Sigmoid colon (tissue), 7 donors: ENCODE results near the gene HCN4. TPM values are rescaled to one million over a fixed set of nuclear protein-coding genes. Genes with fewer than 3 reads are reported as not detected.

Experiments used
- DNase-seq: peaks from one replicate; pipeline ENCODE4 v3.0.0-alpha.2; 2019
- H3K27ac ChIP-seq, 4 donors: fragments of 200-600 bp; sonication (generic); one replicate each; pipeline ENCODE4 v1.5.1; 2016 to 2019; ENCODE audit warnings: mild to moderate bottlenecking in 1 of 4
- H3K27me3 ChIP-seq, 3 donors: fragments of 200-600 bp; sonication (generic); one replicate each; pipeline ENCODE4 v1.5.1; 2019; ENCODE audit warnings: mild to moderate bottlenecking in 1 of 3
- H3K36me3 ChIP-seq, 4 donors: fragments of 200-600 bp; sonication (generic); one replicate each; pipeline ENCODE4 v1.5.1; 2016 to 2019
- H3K4me1 ChIP-seq, 4 donors: fragments of 200-600 bp; sonication (generic); one replicate each; pipeline ENCODE4 v1.5.1; 2017 to 2019
- H3K4me3 ChIP-seq, 4 donors: fragments of 200-600 bp; sonication (generic); one replicate each; pipeline ENCODE4 v1.5.1; 2017 to 2019; ENCODE audit warnings: mild to moderate bottlenecking in 2 of 4, moderate library complexity in 1 of 4
- H3K9me3 ChIP-seq, 4 donors: fragments of 200-600 bp in 3 of 4; sonication (generic) in 3 of 4; one replicate each; pipeline versions ENCODE4 v1.5.1 to v1.6.1; 2013 to 2019
- EP300 ChIP-seq, 4 donors: sonication (generic); formaldehyde crosslinking; IDR thresholded peaks; one replicate each; pipeline ENCODE4 v1.6.1; 2017; ENCODE audit warnings: antibody characterized with exemption in 4 of 4
- POLR2A ChIP-seq, 2 donors: fragments of 450-650 bp; IDR thresholded peaks; one replicate each; pipeline ENCODE4 v1.6.1; 2016; ENCODE audit warnings: antibody characterized with exemption in 2 of 2, mild to moderate bottlenecking in 2 of 2, moderate library complexity in 2 of 2
- POLR2AphosphoS5 ChIP-seq, 4 donors: sonication (generic); formaldehyde crosslinking; IDR thresholded peaks; one replicate each; pipeline ENCODE4 v1.6.1; 2017; ENCODE audit warnings: antibody characterized with exemption in 4 of 4
- WGBS, 2 donors: extraction: QIAGEN DNeasy Blood & Tissue Kit; methylation state at CpG; one replicate each; pipeline ENCODE4 v1.1.7; 2013; 5-methylcytosine and 5-hydroxymethylcytosine counted together
- intact Hi-C: fragments of 100-400 bp; cut with DNase I; formaldehyde crosslinking; loops from one replicate; pipeline ENCODE4 v1.15.1; 2023
- polyA plus RNA-seq, 3 donors: library from polyadenylated mRNA; stranded (reverse); fragments of 200-250 nt; gene quantifications; one replicate each; pipeline ENCODE4 v1.2.3, GENCODE V29; 2013
- total RNA-seq, 4 donors: library from RNA; depleted of rRNA; stranded (reverse); fragments of >200 nt; gene quantifications; one replicate each; pipeline ENCODE4 v1.1.0, GENCODE V29; 2016
- TF ChIP-seq, protein P1 (sequence below), 4 experiments: fragments of 450-650 bp in 3 of 4; fragments of 200-600 bp in 1 of 4; IDR thresholded peaks; one replicate each; pipeline ENCODE4 v1.5.1; 2016 to 2019; ENCODE audit warnings: antibody characterized with exemption in 4 of 4, mild to moderate bottlenecking in 3 of 4, moderate library complexity in 2 of 4
- donor health status: healthy with polysubstance abuse.
- donor health status: Bipolar disorder and iron deficiency.
- donor health status: healthy.

The HCN4 gene
- total and polyA plus RNA-seq, 7 donors, result under 0.01 to 0.04 TPM; not detected in 5

DNA sequence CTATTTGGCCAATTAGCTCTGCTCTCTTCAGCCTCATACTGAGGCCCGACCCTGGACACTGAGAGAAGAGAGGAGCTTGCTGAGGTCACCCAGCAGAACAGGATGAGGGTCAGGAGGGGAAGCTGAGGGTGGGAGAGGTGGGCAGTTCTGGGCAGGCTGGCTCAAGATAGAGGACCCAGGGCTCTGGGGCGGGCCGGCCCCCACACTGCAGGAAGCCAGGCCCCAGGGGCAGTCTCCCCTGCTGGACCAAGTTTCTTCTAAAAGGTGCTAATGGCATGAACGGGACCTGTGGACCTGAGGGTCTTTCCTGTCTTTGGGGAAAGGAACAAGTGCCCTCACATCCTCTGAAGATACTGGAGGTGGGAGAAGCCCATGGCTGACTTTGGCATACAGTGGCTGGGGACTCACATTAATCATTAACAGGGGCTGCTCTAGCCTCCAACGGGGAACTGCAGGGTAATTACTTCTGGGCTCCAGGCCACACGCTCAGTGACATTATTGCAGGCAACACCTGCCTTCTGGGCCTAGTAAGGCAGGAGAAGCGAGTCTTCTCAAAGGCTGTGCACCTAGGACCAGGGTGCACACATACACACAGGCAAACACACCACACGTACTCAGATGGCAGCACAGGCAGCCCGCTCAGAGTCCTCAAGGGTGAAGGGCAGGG lies 10.6 kb downstream of the HCN4 start:
- intact Hi-C loops, result no loop called here
- Histone ChIP-seq H3K27me3 (peaks cover 0 to 13% (median 0%) of the 10 kb centered on the region in 3 donors), H3K36me3 (no peaks in the 10 kb centered on the region), H3K4me3 (no peak overlapping the region), H3K9me3 (no peaks in the 10 kb centered on the region), H3K4me1 (no peaks in the 10 kb centered on the region), H3K27ac (no peak overlapping the region)
- no peak for TF ChIP-seq EP300 (IDR thresholded peaks at IDR 0.05)
- TF ChIP-seq POLR2AphosphoS5 (IDR thresholded peaks at IDR 0.05), result no peak
- TF ChIP-seq POLR2A (IDR thresholded peaks at IDR 0.05), result no peak
- WGBS, 2 donors, result 34 to 64% methylated on average over 9 of the region's 9 CpGs
- no peak for DNase-seq

GRCh38 chr15:73355612-73356265 lies 13.0 kb downstream of the HCN4 start:
- intact Hi-C loops, result no loop called here
- WGBS, 2 donors, result 82 to 93% methylated on average over 6 of the region's 6 CpGs
- Histone ChIP-seq H3K27me3 (no peaks in the 10 kb centered on the region), H3K36me3 (no peaks in the 10 kb centered on the region), H3K27ac (no peak overlapping the region), H3K4me1 (peaks cover 0 to 9% (median 3%) of the 10 kb centered on the region in 4 donors), H3K4me3 (no peak overlapping the region), H3K9me3 (no peaks in the 10 kb centered on the region)
- TF ChIP-seq POLR2A (IDR thresholded peaks at IDR 0.05), result no peak
- TF ChIP-seq EP300 (IDR thresholded peaks at IDR 0.05), result no peak
- TF ChIP-seq, protein P1, sequence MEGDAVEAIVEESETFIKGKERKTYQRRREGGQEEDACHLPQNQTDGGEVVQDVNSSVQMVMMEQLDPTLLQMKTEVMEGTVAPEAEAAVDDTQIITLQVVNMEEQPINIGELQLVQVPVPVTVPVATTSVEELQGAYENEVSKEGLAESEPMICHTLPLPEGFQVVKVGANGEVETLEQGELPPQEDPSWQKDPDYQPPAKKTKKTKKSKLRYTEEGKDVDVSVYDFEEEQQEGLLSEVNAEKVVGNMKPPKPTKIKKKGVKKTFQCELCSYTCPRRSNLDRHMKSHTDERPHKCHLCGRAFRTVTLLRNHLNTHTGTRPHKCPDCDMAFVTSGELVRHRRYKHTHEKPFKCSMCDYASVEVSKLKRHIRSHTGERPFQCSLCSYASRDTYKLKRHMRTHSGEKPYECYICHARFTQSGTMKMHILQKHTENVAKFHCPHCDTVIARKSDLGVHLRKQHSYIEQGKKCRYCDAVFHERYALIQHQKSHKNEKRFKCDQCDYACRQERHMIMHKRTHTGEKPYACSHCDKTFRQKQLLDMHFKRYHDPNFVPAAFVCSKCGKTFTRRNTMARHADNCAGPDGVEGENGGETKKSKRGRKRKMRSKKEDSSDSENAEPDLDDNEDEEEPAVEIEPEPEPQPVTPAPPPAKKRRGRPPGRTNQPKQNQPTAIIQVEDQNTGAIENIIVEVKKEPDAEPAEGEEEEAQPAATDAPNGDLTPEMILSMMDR (IDR thresholded peaks at IDR 0.05), result no peak
- TF ChIP-seq POLR2AphosphoS5 (IDR thresholded peaks at IDR 0.05), result no peak
- DNase-seq, result no peak

GRCh38 chr15:73354241-73354640 lies 14.5 kb downstream of the HCN4 start:
- Histone ChIP-seq H3K4me3 (no peak overlapping the region), H3K27ac (no peak overlapping the region), H3K9me3 (no peaks in the 10 kb centered on the region), H3K27me3 (no peaks in the 10 kb centered on the region), H3K36me3 (no peaks in the 10 kb centered on the region), H3K4me1 (peaks cover 0 to 9% (median 3%) of the 10 kb centered on the region in 4 donors)
- no peak for TF ChIP-seq EP300 (IDR thresholded peaks at IDR 0.05)
- no peak for TF ChIP-seq POLR2AphosphoS5 (IDR thresholded peaks at IDR 0.05)
- no peak for TF ChIP-seq POLR2A (IDR thresholded peaks at IDR 0.05)
- TF ChIP-seq, protein P1 (IDR thresholded peaks at IDR 0.05), result no peak
- 71 to 82% methylated on average over 4 of the region's 4 CpGs for WGBS, 2 donors
- intact Hi-C loops, result no loop called here
- no peak for DNase-seq

- DNase-seq, result no peak
- Histone ChIP-seq H3K9me3 (no peaks in the 10 kb centered on the region), H3K27me3 (no peaks in the 10 kb centered on the region), H3K4me1 (peaks cover 0 to 9% (median 3%) of the 10 kb centered on the region in 4 donors), H3K27ac (no peak overlapping the region), H3K36me3 (no peaks in the 10 kb centered on the region), H3K4me3 (no peak overlapping the region)
- TF ChIP-seq POLR2AphosphoS5 (IDR thresholded peaks at IDR 0.05) (no peak), POLR2A (IDR thresholded peaks at IDR 0.05) (no peak), EP300 (IDR thresholded peaks at IDR 0.05) (no peak)
- TF ChIP-seq, protein P1 (IDR thresholded peaks at IDR 0.05), result no peak
- intact Hi-C loops, result no loop called here
- WGBS, 2 donors, result 64 to 80% methylated on average over 3 of the region's 3 CpGs
Observed at GRCh38 chr15:73353734-73354133, 15.0 kb downstream of the HCN4 start.

DNA sequence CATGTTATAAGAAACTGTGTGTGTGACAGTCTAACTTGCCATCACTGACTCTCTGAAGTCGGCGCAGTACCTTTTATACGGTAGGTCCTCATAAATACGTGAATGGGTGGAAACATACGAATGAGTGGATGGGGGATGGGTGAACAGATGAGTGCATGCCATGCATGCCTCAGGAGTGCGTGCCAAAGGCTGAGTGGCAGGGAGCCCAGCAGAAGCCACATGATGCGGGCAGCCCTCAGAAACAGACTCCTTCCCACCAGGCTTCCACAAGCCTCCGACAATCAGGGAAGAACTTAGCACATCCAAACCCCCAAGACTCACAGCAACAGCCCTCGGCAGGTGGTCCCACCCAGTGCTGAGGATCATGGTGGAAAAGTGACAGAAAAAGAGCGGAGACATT lies 16.7 kb downstream of the HCN4 start:
- H3K36me3 ChIP-seq, result no peaks in the 10 kb centered on the region
- H3K27me3 ChIP-seq, result no peaks in the 10 kb centered on the region
- TF ChIP-seq POLR2AphosphoS5 (IDR thresholded peaks at IDR 0.05) (no peak), POLR2A (IDR thresholded peaks at IDR 0.05) (no peak)
- intact Hi-C loops, result no loop called here
- no peak for DNase-seq
- WGBS, 2 donors, result 85 to 87% methylated on average over 10 of the region's 10 CpGs
- H3K27ac ChIP-seq, result no peak overlapping the region
- H3K4me1 ChIP-seq, result peaks cover 0 to 9% (median 3%) of the 10 kb centered on the region in 4 donors
- no peaks in the 10 kb centered on the region for H3K9me3 ChIP-seq
- H3K4me3 ChIP-seq, result no peak overlapping the region
